ENCODE measurements around the gene CEP85L.

- TF ChIP-seq POLR2AphosphoS5 (IDR thresholded peaks at IDR 0.05; ENCODE audit: low read depth) (no peak), CTCF (IDR thresholded peaks at IDR 0.05; ENCODE audit: insufficient read depth, low read length) (no peak), REST (IDR thresholded peaks at IDR 0.05; ENCODE audit: insufficient replicate concordance, low read depth) (no peak)
These were observed 48.0 kb downstream of the CEP85L start for GRCh38 chr6:118603372-118603771.
